Activated T-helper 1 cell treated with anti-CD3 and anti-CD28 coated beads, Interleukin-2, amount 50 U/mL, for 16 hours (primary cell): Measurements from ENCODE around the gene EHD4.

ENCODE experiments used
- DNase-seq, 2 donors: peaks; one replicate each; pipeline ENCODE4 v3.0.0-alpha.2; 2020; ENCODE audit warnings: low read depth in 1 of 2, low spot score in 1 of 2

EHD4 gene

DNA sequence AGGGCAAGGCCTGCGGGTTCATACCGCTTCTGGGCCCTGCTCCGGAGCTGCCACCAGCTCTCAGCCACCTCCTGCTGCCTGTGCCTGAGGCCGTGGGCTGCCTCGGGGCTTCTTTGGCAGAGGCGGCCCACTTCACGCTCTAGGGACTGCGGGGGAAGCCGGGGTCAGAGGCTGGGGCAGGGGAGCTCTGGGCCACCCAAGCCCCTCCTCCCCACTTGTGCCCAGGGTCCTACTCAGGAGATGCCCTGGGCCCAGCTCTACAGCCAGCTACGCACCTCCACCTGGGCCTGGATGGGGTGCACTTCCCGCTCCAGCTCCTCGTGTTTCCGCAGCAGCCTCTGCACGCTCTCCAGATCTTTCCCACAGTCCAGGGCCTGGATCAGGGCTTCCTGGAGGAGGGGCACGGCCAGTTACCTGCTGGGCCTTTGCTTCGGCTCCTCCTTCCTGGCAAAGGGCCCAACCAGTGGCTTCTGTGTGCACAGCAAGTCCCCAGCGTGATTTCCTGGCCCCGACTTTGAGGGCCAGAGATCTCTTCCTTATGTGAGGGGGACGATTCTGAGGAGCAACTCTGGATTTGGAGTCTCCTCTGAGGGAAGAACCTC, 109.7 kb downstream of the EHD4 start:
- DNase-seq = no peak

DNA sequence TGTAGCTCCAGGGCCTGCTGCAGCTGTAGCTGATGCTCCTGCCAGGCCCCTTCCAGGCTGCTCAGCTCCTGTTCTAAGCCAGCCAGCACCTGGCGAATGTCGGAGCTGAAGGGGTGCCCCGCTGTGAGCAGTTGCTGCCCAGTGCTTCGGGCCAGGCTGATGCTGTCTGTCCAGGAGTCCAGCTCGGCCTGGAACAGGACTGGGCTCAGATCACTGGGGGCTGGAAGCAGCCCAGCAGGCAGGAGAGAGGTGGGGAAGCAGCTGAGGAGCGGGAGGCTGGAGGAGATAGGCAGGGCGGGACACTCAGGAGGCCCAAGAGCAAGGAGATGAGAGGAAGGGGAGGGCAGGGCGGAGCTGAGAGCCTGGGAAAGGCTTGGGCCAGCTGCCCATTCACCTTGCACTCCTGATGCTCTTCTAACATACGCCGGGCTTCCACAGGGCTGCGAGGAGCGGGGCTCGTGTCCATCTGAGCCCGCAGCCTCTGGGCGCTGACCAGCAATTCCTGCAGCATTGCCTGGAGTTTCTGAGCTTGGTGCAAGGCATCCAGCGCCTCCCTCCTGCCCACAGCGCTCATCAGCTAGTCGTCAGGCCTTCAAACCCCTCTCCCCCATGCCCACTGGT, 110.5 kb downstream of the EHD4 start:
- DNase-seq = no peak

DNA sequence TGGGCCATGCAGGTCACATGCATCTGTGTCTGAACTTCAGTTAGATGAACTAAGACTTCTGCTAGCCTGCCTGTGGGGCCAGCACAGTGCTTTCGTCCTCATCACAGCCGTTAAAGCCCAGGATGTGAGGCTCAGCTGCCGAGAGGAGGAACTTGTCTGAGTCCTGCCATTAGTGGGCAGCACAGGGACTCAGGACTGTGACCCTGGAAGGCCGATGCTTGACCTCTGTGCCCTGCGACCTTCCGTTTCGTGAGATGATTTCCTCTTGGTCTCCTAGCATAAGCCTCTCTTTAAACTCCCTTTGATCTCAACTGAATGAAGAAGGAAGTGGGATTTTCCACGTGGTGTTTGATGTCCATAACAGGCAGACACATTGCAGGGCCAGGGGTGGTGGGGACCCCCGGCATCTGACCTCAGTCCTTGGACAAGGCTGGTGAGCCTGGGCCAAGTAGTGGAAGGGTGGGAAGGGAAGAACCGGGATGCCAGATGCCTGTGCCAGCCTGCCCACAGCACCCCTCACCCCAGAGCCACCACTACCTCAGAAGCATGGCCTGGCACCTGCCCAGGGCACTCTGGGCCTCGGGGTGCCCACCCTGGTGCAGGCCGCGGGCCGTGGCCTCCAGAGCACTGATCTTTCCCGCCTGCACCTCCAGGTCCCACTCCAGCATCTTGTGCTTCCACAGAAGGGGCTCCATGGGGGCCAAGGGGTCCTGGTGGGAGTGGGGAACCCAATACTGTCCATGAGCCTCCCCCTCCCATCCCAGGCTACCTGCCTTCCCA, 112.1 kb downstream of the EHD4 start:
- DNase-seq = no peak

DNA sequence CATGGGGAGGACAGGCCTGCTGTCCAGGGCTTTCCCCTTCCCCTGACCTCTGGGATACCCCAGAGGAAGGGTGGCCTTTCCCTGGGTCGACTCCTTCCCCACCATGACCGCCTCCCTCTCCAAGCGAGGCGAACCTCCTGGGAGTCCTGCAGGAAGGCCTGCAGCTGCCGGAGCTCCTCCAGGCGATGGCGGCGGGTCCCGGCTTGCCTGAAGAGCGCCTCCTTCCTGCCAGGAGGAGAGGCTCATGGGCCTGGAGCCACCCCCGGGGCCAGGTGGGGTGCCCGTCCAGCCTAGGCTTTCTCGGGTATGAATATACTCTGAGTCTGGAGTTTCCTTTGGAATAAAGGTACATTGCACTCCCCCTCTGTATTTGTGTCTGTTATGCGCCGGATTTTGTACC, 113.6 kb downstream of the EHD4 start:
- DNase-seq = no peak

DNA sequence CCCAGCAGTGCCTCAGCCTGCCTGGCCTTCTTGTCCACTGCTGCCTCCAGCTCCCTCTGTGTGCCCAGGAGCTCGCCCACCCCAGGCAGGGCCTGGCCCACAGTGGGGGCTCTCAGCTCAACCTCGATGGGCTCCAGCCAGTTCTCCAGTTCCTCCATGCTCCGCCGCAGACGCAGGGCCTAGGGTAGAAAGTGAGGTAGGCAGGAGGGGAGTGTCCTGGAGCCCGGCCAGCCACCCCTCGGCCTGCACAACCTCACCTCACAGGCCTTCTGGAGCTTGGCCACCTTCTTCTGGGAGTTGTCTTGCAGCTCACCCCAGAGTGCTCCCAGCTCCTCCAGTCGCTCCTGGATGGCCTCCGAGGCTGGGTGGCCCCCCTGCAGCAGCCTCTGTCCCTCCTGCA, 115.0 kb downstream of the EHD4 start:
- DNase-seq = no peak

DNA sequence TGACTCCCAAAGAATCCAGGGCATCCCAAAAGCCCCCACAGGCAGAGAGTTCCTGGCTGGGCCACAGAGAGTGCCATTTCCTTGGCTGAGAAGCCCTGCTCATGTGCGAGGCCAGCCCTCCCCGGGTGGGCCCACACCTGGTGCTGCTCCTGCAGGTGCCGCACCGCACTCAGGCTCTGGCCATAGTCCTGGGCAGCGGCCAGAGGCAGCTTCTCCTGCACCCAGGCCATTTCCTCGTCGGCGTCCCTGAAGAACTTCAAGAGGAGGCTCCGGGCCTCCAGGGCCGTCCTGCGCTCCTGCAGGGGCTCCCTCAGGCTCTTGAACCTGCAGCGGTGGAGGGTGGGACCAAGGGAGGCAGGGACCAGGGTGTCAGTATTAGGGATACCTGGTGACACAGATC, 115.6 kb downstream of the EHD4 start:
- DNase-seq = no peak

DNA sequence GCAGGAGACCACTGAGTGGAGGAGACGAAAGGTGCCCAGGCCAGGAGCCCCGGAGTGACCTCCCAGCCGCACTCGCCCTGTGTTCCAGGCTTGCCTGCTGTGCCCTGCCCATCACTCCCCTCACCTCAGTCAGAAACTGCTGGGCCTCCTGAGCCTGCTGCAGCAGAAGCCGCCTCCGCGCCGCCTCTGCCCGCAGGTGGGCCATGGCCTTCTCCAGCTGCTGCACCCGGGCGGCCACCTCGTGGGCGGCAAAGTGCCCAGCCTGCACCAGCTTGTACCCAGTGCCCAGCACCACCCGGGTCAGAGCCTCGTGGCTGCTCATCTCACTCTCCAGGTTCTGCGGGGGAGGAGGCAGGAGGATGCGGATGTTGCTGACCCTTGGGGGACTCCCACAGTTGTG, 116.1 kb downstream of the EHD4 start:
- no peak for DNase-seq

DNA sequence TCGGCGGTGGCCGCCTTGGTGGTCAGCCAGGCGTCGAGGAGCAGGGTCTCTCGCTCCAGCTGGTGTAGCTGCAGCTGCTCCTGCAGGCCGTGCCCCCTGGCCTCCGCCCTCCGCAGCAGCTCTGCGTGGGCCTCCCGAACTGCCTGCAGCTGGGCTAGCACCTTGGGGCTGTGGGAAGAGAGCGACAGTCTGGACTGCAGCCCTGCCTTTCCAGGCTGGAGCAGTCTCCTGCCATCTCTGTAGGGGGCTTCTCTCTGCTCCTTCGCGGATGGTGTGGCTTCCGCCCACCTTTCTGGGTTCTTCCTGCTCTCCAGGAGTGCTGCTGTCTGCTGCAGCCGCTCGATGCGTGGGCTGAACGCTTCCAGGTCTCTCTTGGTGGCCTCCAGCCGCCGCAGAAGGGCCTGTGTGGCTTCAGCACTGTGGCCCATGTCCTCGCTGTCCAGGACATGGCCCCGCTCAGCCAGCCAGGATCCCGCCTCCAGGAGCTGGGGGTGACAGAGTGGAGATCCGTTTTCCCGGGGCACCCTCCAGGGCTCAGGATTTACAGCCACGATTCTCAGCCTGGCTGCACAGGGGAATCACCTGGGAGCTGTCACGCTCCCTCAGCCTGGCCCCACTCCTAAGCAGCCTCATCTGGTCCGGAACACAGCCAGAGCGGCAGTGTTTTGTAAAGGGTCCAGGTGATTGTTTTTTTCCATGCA, 116.9 kb downstream of the EHD4 start:
- DNase-seq = no peak

DNA sequence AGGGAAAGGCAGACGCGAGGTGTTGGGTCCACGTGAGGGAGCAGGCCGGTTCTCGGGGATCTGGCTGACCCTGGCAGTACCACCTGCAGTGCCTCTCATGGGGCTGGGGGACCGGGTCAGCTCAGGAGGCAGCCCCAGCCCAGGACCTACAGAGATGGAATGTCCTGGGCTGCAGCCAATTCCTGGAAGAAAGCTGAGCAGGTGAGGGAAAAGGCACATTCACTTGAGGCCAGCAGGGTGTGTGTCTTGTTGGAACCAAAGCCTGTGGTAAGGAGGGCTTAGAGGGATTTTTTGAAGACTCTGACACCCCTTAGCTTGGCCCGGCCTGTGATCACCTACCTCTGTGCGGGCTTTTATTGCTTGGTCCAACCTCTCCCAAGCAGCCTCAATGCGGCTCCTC, 117.9 kb downstream of the EHD4 start:
- DNase-seq = no peak

DNA sequence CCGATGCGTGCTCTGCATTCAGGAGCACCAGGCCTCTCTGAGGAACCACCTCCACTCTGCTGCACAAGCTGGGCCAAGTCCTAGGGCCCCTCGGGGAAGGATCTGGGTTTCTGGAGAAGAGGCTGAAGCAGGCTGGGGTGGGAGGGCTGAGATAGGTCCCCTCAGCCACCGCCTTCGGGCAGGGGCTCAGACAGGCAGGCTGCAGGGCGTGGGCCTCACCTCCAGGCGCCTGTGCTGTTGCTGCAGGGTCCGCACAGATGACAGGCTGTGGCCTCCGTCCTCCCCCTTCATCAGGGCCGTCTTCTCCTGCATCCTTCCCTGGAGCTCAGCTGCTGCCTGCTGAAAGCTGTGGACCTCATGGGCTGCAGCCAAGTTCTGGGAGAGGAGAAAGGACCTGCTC, 118.5 kb downstream of the EHD4 start:
- DNase-seq = no peak

DNA sequence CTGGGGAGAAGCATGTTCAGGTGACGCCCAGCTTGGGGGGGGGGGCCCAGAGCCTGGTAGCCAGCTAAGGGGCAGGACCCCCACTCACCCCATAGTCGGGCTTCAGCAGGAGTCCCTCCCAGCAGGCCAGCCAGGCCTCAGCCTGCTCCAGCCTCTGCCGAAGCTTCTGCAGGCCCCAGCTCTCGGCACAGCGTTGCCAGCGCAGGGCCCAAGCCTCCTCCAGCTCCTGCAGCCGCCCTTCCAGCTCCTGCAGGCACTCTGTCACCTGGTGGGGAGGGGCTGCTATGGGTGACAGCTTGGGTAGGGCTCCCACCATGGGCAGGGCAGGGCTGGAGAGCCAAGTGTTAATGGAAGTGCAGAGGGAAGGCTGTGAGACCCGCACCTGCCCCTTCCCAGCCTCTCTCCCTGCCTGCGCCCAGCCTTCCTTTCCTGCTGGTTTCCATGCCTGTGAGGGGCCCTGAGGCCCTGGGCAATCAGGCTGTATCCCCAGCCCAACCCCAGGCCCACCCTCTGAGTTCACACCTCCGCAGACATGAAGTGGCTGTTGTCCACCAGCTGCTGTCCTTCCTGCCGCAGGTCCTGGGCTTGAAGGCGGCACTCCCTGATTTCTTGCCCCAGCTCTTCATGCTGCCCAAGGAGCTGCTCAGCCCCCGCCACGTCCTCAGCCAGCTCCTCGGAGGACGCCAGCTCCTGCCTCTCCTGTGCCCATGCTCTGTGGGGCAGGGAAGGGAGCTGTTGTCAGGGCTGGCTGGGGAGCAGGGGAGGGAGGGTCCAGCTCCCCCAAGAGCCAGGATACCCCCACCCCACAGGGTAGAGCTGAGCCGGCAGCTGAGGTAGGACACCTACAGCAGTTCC, 119.4 kb downstream of the EHD4 start:
- no peak for DNase-seq

DNA sequence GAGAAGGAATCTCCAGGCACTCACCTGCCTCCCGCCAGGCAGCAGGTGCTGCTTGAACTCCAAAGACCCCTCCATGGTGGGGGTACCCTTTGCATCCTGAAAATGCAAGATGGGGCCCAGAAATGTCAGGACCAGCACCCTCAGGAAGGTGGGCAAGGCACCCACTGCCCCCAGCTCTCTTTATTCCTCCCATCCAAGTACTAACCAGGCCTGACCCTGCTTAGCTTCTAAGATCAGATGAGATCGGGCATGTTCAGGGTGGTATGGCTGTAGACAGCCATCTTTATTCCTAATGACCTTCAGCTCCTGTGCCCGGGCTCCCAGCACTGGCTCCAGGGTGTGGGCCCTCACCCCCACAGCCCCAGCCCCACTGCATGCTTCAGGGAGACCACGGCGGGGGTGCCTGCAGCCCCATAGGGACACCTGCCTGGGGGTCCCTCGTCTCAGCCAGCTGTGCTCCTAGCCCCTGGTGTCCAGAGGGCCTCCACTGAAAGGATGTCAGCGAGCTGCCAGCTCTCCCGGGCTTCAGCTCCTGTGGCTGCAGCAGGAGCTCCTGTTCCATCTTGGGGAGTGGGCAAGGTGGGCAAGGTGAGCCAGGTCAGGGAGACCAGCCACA, 120.5 kb downstream of the EHD4 start:
- DNase-seq = no peak

DNA sequence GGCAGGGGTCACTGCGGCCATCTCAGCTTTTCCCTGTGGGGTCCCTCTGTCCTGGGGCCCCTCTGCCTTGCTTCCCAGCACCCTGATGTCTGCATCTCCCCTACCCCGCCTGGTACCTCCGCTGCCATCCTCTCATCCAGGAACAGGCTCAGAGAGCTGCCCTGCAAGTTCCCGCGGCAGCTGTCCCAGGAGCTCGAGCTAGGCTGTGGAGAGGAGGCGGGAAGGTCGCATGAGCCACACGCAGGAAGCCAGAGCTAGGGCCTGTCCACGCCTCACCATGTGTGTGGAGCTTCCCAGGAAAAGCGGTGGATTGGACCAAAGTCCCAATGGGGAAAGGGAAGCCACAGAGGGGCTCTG, 121.2 kb downstream of the EHD4 start:
- DNase-seq = no peak

DNA sequence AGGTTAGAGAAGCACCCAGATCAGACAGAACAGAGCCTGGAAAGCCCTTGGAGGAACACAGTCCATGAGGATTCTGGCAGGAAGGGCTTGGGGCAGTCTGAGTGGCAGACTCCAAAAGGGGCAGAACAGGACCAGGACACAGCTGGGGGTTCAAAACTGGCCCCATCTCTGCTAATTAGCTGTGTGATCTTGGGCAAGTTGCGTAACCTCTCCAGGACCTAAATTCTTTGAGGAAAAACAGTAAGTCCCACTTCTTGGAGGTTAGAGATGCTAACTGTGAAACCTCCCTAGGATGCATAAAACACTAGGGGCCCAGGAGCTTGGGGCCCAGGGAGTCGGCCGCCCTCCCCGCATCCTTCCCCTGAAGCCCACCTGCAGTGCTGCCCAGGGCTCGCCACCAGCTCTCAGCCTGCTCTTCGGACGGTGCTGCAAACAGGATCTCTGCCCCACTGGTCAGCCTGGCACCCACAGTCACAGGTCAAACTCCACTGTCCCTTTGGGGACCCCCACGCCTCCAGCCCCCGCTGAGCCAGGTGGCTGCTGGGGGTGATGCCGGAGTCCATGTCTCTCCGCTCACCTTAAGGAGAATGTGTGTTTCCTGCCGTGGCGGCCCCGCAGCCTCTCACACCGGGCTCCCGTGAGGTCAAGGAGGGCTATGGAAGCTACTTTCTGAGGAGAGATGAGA, 121.7 kb downstream of the EHD4 start:
- no peak for DNase-seq

DNA sequence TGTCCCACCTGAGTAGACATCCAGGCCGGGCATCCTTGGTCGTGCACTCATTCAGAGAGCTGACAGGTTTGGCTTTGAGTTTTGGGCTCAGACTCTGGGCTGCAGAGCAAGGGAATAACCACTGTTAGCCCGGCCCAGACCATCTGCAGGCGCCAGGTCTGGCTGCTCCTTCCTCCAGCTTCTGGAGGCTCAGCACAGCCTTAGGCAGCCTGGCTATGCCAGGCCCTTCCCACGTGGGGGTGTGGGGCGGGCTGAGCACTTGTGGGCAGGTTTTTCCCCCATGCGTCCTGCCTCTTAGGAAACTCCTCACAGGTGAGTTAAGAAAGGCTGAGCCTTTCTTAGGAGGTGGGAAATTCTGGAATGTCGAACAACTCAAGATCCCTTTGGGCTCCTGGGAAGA, 122.5 kb downstream of the EHD4 start:
- DNase-seq = no peak

DNA sequence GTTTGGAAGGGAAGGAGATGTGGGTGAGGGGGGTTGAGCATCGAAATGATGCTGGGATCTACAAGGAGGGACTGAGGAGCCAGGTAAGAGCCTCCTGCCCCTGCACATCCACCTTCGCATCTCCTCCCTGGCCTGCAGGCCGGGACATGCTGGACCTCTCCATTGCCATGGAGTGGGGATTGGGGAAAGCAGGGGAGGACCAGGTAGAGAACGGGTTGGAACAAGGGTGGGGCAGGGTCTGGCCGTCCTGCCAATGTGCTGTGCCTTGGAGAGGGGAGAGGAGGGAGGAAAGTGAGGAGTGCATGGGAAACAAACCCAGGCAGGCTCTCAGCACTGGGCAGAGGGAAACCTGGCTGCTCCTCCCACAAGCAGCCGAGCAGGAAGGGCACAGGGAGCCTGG, 123.2 kb downstream of the EHD4 start:
- DNase-seq = no peak

DNA sequence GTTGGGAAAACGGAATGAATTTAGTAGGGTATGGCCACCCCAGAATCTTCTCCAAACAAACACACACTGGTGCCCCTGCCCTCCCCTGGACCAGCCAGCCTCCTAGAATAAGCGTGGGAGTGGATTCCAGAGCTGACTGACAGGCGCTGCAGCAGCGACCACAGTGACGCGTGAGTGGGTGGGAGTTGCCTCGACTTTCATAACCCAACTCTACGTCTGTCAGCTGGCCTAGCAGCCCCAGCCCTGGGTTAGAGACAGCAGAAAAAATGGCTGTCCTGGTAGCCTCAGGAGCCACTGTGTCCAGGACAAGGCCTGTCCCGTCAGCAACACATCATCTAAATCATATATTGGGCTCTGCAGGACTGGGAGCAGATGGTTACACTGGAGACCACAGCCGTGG, 123.7 kb downstream of the EHD4 start:
- DNase-seq = no peak

DNA sequence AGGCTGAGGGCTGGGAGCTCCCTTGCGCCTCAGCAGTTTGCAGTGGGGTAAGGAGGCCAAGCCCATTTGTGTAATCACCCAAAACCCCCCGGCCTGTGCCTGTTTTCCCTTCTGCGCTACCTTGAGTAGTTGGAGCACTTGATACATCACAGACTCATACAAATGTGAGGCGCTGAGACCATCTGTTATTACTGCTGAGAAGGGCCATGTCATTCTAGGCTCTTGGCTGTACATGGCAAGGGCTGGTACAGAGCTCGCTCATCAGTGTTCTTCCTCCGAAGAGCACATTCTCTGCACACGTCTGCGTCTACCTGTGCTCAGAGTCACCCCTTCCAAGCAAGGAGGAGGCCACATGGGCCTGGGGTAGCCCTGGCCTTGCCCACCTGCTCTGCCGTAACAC, 124.4 kb downstream of the EHD4 start:
- DNase-seq = no peak

DNA sequence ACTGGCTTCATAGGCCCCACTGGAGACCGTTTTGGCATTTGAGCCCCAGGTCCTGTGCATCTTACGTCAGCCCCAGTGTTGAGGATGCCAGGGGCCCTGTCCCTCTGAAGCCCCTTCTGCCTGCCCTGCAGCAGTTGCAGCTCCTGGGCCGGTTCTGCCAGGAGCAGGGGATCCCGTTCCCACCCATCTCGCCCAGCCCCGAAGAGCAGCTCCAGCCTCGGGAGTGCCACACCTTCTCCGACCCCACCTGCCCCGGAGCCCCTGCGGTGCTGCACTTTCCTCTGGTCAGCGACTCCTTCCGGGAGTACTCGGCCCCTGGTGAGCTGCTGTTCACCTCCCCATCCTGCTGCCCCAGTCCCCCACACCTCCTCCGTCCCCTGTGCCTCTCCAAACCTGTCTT, 125.2 kb downstream of the EHD4 start:
- DNase-seq = no peak
